Heart right ventricle (tissue), 16 donors: ENCODE measurements around the gene ADAMTS5. TPM values are rescaled to one million over a fixed set of nuclear protein-coding genes. Genes with fewer than 3 reads are reported as not detected.
A peak's percentile ranks its signal among the peaks of the same experiment; 100 is the strongest.

Experiments
- ATAC-seq, 8 donors: fragments of 200-7000 bp; cut with Tn5 transposase; one replicate each; pipeline ENCODE4 v1.9.1; 2020; ENCODE audit warnings: mild to moderate bottlenecking in 8 of 8, moderate library complexity in 8 of 8, moderate number of reproducible peaks in 1 of 8
- DNase-seq, 2 donors: peaks; one replicate each; pipeline ENCODE4 v3.0.0-alpha.2; 2020
- H3K27ac ChIP-seq, 10 donors: fragments of 200-600 bp; sonication (generic) in 2 of 10; one replicate each; pipeline versions ENCODE4 v1.5.0 to v1.8.0; 2020 to 2022; ENCODE audit warnings: mild to moderate bottlenecking in 3 of 10
- H3K27me3 ChIP-seq, 7 donors: fragments of 200-600 bp; one replicate each; pipeline ENCODE4 v1.8.0; 2021 to 2022; ENCODE audit warnings: mild to moderate bottlenecking in 2 of 7
- H3K36me3 ChIP-seq, 9 donors: fragments of 200-600 bp; sonication (generic) in 1 of 9; one replicate each; pipeline versions ENCODE4 v1.5.0 to v1.8.0; 2020 to 2022; ENCODE audit warnings: mild to moderate bottlenecking in 2 of 9
- H3K4me1 ChIP-seq, 9 donors: fragments of 200-600 bp; sonication (generic) in 1 of 9; one replicate each; pipeline versions ENCODE4 v1.5.0 to v1.8.0; 2020 to 2022; ENCODE audit warnings: mild to moderate bottlenecking in 4 of 9
- H3K4me3 ChIP-seq, 10 donors: fragments of 200-600 bp; sonication (generic) in 2 of 10; one replicate each; pipeline versions ENCODE4 v1.5.0 to v1.8.0; 2020 to 2022; ENCODE audit warnings: mild to moderate bottlenecking in 7 of 10, moderate library complexity in 2 of 10
- H3K9me3 ChIP-seq, 11 donors: fragments of 200-600 bp in 10 of 11; sonication (generic) in 2 of 11; one replicate each; pipeline versions ENCODE4 v1.5.0 to v1.8.0; 2013 to 2022; ENCODE audit warnings: mild to moderate bottlenecking in 2 of 11, control low read depth in 1 of 11, moderate library complexity in 1 of 11
- WGBS, 2 donors: extraction: QIAGEN DNeasy Blood & Tissue Kit; methylation state at CpG; one replicate each; pipeline ENCODE4 v1.1.7; 2013; ENCODE audit warnings: inconsistent platforms in 1 of 2; 5-methylcytosine and 5-hydroxymethylcytosine counted together
- intact Hi-C, 10 donors: fragments of 100-400 bp; cut with DNase I; formaldehyde crosslinking; loops; one replicate each; pipeline versions ENCODE4 v1.11.1 to v1.14.2; 2022
- polyA plus RNA-seq, 2 donors: library from polyadenylated mRNA; stranded (reverse); fragments of 200-250 nt; gene quantifications; one replicate each; pipeline ENCODE4 v1.2.3, GENCODE V29; 2013
- total RNA-seq, 10 donors: library from RNA; stranded (reverse); fragmentation: NEBNext Ultra II Directional in 3 of 10; extraction: Animal tissue kit (Norgen Biotek cat#: 25700) in 3 of 10; gene quantifications; one replicate each; pipeline versions ENCODE4 v1.2.1 to v1.2.4, GENCODE V29; 2021 to 2023
- TF ChIP-seq, protein P1 (sequence below), 9 donors: fragments of 200-600 bp; sonication (generic) in 2 of 9; IDR thresholded peaks; one replicate each; pipeline versions ENCODE4 v1.5.0 to v1.8.0; 2021 to 2022; ENCODE audit warnings: antibody characterized with exemption in 9 of 9, mild to moderate bottlenecking in 5 of 9, moderate library complexity in 1 of 9
- donor health status: Arrhythmogenic right ventricular cardiomyopathy.
- donor health status: ischemic (EF 13 %, LVEDD 7.1; RV severe dilation, severe dysfunction).
- donor health status: healthy with polysubstance abuse.
- donor health status: DM: no; HTN: yes; CAD: no.
- donor health status: DM: no; HTN: no; CAD: no.
- donor health status: ischemic (EF 25% LVEDD 6.9; RV normal size, moderate dysfunction).
- donor health status: ischemic (EF 25% LVEDD 5.7; RV mildly dilated, moderate dysfunction).
- donor health status: healthy.
- donor health status: DM: yes; HTN: yes; CAD: no.
- donor health status: Ischemic cardiomyopathy.
- donor health status: ischemic (EF 35%, LVEDD 5.7; RV mildly dilated, moderate dysfunction).
- donor health status: nonischemic (EF 11% LVEDD 7.7; RV severe dilation, severe dysfunction).
- donor health status: DM: yes; HTN: yes; CAD: no.
- donor health status: PGD.
- donor health status: ischemic (EF 29% LVEDD 5.4; RV normal size, mild dysfunction).
- donor health status: nonischemic (EF 23%, LVEDD 6.1; RV moderate dilation, normal function).

ADAMTS5 gene
- total and polyA plus RNA-seq, 12 donors, result 1.6 to 7.1 (median 2.9) TPM

- ATAC-seq (peak in 5 of 8 donors; percentile 20 to 52 (median 35)), DNase-seq (no peak)
- Histone ChIP-seq H3K4me3 (peak overlapping the region; percentile 53 to 76 (median 64)), H3K4me1 (peaks cover 0 to 36% (median 20%) of the 10 kb centered on the region in 9 donors), H3K9me3 (no peaks in the 10 kb centered on the region), H3K27me3 (peaks cover 0 to 62% (median 31%) of the 10 kb centered on the region in 7 donors), H3K27ac (peak overlapping the region; percentile 58 to 82 (median 74)), H3K36me3 (no peaks in the 10 kb centered on the region)
- intact Hi-C loops, result loop anchor here in 3 of 10 donors (10.0 kb wide), 3 partner anchors 278 to 598 kb away; no protein-coding TSS in a partner anchor
- WGBS, 2 donors, result 0% methylated on average over 23 to 24 of the region's 24 CpGs
- TF ChIP-seq, protein P1, sequence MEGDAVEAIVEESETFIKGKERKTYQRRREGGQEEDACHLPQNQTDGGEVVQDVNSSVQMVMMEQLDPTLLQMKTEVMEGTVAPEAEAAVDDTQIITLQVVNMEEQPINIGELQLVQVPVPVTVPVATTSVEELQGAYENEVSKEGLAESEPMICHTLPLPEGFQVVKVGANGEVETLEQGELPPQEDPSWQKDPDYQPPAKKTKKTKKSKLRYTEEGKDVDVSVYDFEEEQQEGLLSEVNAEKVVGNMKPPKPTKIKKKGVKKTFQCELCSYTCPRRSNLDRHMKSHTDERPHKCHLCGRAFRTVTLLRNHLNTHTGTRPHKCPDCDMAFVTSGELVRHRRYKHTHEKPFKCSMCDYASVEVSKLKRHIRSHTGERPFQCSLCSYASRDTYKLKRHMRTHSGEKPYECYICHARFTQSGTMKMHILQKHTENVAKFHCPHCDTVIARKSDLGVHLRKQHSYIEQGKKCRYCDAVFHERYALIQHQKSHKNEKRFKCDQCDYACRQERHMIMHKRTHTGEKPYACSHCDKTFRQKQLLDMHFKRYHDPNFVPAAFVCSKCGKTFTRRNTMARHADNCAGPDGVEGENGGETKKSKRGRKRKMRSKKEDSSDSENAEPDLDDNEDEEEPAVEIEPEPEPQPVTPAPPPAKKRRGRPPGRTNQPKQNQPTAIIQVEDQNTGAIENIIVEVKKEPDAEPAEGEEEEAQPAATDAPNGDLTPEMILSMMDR (IDR thresholded peaks at IDR 0.05), result no peak
Measured at GRCh38 chr21:26966649-26967061, 233 bp downstream of the ADAMTS5 start.

DNA sequence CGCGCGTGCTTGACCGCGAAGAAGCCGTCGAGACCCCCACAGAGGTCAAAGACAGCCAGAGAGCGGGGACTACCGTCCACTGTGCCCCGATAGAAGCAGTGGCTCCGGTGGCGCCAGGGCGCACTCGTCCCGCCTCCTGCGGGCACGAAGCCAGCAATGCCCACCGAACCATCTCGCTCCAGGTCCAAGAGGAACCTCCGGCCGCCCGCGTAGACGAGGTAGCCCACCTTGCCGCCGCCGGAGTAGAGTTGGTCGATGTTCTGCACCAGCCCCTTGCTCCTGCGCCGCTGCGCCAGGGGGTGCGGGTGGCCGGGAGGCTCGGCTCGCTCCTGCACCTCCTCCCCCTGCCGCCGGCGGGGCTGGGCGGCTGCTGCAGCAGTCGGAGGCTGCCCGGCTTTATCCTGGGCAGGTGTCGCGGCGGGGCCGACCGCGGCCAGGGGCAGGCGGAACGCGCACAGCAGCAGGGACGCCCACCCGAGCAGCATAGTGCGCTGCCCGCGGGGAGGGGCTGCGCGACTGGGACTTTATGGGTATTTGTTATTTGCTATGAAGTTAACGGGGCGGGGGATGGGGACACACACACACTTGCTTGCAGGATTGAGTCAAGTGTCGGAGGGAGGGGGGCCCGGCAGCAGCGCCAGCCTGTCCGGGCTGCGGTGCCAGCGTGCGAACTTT, 844 bp downstream of the ADAMTS5 start:
- peaks cover 0 to 41% (median 22%) of the 10 kb centered on the region in 9 donors for H3K4me1 ChIP-seq
- DNase-seq (peak; percentile 10 to 42), ATAC-seq (peak in 6 of 8 donors; percentile 32 to 75 (median 34))
- WGBS, 2 donors, result 1 to 2% methylated on average over 60 to 66 of the region's 66 CpGs
- peak overlapping the region; percentile 53 to 76 (median 64) for H3K4me3 ChIP-seq
- H3K27ac ChIP-seq, result peak overlapping the region; percentile 58 to 82 (median 72)
- TF ChIP-seq, protein P1 (IDR thresholded peaks at IDR 0.05), result no peak
- no peaks in the 10 kb centered on the region for H3K36me3 ChIP-seq
- H3K9me3 ChIP-seq, result no peaks in the 10 kb centered on the region
- intact Hi-C loops, result loop anchor here in 3 of 10 donors (10.0 kb wide), 3 partner anchors 279 to 599 kb away; no protein-coding TSS in a partner anchor
- H3K27me3 ChIP-seq, result peaks cover 0 to 67% (median 31%) of the 10 kb centered on the region in 7 donors

DNA sequence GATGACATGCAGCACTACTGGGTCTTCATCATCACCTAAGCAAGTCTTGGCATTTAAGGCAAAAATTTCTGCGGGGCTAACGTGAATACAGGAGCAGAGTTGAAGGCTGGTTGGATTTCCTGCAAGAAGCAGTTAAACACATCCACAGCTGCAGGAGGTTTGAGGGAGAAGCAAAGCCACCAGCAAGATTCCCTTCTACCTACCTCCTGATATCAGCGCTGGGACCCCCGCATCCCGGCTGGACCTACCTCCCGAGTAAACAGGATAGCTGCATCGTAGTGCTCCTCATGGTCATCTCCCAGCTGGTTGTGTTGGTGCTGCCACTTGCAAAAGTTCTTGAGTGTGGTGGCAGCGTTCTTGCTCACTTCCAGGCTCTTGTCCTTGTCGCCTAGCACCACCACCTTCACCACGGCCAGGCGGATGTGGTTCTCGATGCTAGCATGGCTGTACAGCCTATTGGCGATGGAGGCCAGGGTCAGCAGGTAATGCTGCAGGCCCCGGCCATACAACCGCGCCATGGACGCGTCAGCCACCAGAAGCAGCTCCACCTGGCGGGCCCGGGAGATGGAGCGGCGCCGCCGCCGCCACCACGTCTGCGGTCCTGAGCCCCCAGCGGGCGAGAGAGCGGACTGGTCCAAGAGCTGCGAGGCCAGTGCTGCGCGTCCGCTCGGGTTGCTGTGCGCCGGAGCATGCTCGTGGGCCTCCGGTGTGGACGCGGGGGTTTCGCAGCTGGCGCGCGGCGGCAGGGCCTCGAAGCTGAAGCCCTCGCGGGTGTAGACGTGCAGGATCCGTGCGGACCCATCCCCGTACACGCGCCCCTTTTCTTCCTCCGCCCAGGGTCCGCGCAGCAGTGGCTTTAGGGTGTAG, 1.6 kb downstream of the ADAMTS5 start:
- H3K27ac ChIP-seq, result peak overlapping the region; percentile 58 to 82 (median 72)
- H3K4me3 ChIP-seq, result peak overlapping the region; percentile 53 to 76 (median 64)
- H3K36me3 ChIP-seq, result no peaks in the 10 kb centered on the region
- H3K4me1 ChIP-seq, result peaks cover 0 to 42% (median 23%) of the 10 kb centered on the region in 9 donors
- WGBS, 2 donors, result 18 to 22% methylated on average over 58 of the region's 58 CpGs
- ATAC-seq, result peak; percentile 19 to 70 (median 43)
- H3K27me3 ChIP-seq, result peaks cover 0 to 62% (median 28%) of the 10 kb centered on the region in 7 donors
- no peaks in the 10 kb centered on the region for H3K9me3 ChIP-seq
- TF ChIP-seq, protein P1 (IDR thresholded peaks at IDR 0.05), result peak in 8 of 9 donors; percentile 11 to 58 (median 30)
- peak; percentile 39 to 55 for DNase-seq
- intact Hi-C loops, result loop anchor here in 3 of 10 donors (10.0 kb wide), 3 partner anchors 280 to 600 kb away; no protein-coding TSS in a partner anchor
